ENCODE measurements around the gene ATP2B2.

DNA sequence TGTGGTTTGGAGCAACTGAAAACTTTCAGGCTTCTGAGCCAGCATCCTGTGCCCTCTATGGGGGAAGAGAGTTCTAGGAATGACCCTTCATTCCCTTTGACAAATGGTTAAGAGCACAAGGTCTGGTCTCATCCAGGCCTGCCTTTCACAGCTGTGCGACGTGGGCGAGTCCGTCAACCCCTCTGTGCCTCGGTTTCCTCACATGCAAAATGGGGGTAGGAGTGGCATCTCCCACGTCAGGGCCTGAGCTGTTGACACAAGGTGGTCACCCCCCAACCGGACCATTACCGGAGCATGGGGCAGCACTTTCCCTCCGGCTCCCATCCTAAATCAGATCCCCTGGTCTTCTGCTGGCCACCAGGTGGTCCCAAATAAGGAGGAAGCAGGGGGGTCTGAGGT lies 70.4 kb downstream of the ATP2B2 start:
- no peak for TF ChIP-seq EZH2 (IDR thresholded peaks at IDR 0.05; ENCODE audit: low read depth, low read length, severe bottlenecking)
- TF ChIP-seq EP300 (IDR thresholded peaks at IDR 0.05; ENCODE audit: borderline replicate concordance in 1 of 2, low read depth in 2 of 2, low read length in 2 of 2) = no peak
- TF ChIP-seq SRF (IDR thresholded peaks at IDR 0.05; ENCODE audit: low read depth, low read length) = no peak
- TF ChIP-seq, protein P1, sequence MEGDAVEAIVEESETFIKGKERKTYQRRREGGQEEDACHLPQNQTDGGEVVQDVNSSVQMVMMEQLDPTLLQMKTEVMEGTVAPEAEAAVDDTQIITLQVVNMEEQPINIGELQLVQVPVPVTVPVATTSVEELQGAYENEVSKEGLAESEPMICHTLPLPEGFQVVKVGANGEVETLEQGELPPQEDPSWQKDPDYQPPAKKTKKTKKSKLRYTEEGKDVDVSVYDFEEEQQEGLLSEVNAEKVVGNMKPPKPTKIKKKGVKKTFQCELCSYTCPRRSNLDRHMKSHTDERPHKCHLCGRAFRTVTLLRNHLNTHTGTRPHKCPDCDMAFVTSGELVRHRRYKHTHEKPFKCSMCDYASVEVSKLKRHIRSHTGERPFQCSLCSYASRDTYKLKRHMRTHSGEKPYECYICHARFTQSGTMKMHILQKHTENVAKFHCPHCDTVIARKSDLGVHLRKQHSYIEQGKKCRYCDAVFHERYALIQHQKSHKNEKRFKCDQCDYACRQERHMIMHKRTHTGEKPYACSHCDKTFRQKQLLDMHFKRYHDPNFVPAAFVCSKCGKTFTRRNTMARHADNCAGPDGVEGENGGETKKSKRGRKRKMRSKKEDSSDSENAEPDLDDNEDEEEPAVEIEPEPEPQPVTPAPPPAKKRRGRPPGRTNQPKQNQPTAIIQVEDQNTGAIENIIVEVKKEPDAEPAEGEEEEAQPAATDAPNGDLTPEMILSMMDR (IDR thresholded peaks at IDR 0.05; ENCODE audit: control extremely low read depth in 1 of 3, insufficient read depth in 1 of 3, low read depth in 1 of 3, low read length in 3 of 3) = no peak
- no peak for TF ChIP-seq POLR2AphosphoS5 (IDR thresholded peaks at IDR 0.05; ENCODE audit: low read depth, low read length)
- no peak for TF ChIP-seq KDM4A (IDR thresholded peaks at IDR 0.05; ENCODE audit: low read depth, low read length, severe bottlenecking)
- TF ChIP-seq POLR2A (IDR thresholded peaks at IDR 0.05; ENCODE audit: control extremely low read depth in 1 of 2, low read depth in 2 of 2, low read length in 2 of 2) = no peak
- TF ChIP-seq TAF1 (IDR thresholded peaks at IDR 0.05; ENCODE audit: low read depth, low read length) = no peak
- TF ChIP-seq, protein P2, sequence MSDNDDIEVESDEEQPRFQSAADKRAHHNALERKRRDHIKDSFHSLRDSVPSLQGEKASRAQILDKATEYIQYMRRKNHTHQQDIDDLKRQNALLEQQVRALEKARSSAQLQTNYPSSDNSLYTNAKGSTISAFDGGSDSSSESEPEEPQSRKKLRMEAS (IDR thresholded peaks at IDR 0.05) = no peak
- no peak for TF ChIP-seq SP1 (IDR thresholded peaks at IDR 0.05; ENCODE audit: low read depth, low read length)
- TF ChIP-seq BCL11A (IDR thresholded peaks at IDR 0.05; ENCODE audit: low read depth in 2 of 2, low read length in 2 of 2) = no peak
- TF ChIP-seq KDM5A (IDR thresholded peaks at IDR 0.05; ENCODE audit: low read length) = no peak
- TF ChIP-seq GABPA (IDR thresholded peaks at IDR 0.05; ENCODE audit: borderline replicate concordance, insufficient read depth, low read length) = no peak

Measured in H1 (cell line).